ENCODE measurements around the gene CFAP74. TPM values are rescaled to one million over a fixed set of nuclear protein-coding genes. Genes with fewer than 3 reads are reported as not detected.

Gene CFAP74
- total RNA-seq, result not detected

GRCh38 chr1:2003541-2004131 is at the start of gene CFAP74:
CFAP74 (minus strand) TSS chr1:2003786; CDS start chr1:1990956, 12,830 bp downstream.
- no peak for DNase-seq

GRCh38 chr1:2053217-2053616 is 49.6 kb upstream of the CFAP74 start:
- no peak for DNase-seq

GRCh38 chr1:2052756-2053155 is 49.2 kb upstream of the CFAP74 start:
- no peak for DNase-seq

GRCh38 chr1:2052054-2052679 is 48.6 kb upstream of the CFAP74 start:
- DNase-seq, result no peak

- no peak for DNase-seq
Measured at GRCh38 chr1:2050793-2051682, 47.5 kb upstream of the CFAP74 start.

- no peak for DNase-seq
Measured at GRCh38 chr1:2050461-2050792, 46.8 kb upstream of the CFAP74 start.

- DNase-seq, result peak; percentile 89
Measured at GRCh38 chr1:2049718-2050431, 46.3 kb upstream of the CFAP74 start, which contains the start of gene PRKCZ. PRKCZ (plus strand) TSS chr1:2050411; CDS start chr1:2050631, 220 bp downstream.

GRCh38 chr1:2049225-2049717 is 45.7 kb upstream of the CFAP74 start:
- DNase-seq, result no peak

- no peak for DNase-seq
Measured at GRCh38 chr1:2047749-2048729, 44.5 kb upstream of the CFAP74 start.

- no peak for DNase-seq
Measured at GRCh38 chr1:2046953-2047748, 43.6 kb upstream of the CFAP74 start.

- DNase-seq, result no peak
Measured at GRCh38 chr1:2046174-2046917, 42.8 kb upstream of the CFAP74 start.

- no peak for DNase-seq
Measured at GRCh38 chr1:2045468-2046173, 42.0 kb upstream of the CFAP74 start.

GRCh38 chr1:2044510-2045319 is 41.1 kb upstream of the CFAP74 start:
- DNase-seq, result peak; percentile 70

- no peak for DNase-seq
Measured at GRCh38 chr1:2043886-2044285, 40.3 kb upstream of the CFAP74 start.

GRCh38 chr1:2042830-2043773 is 39.5 kb upstream of the CFAP74 start:
- no peak for DNase-seq

GRCh38 chr1:2041887-2042286 is 38.3 kb upstream of the CFAP74 start:
- no peak for DNase-seq

- DNase-seq, result no peak
Measured at GRCh38 chr1:2041305-2041704, 37.7 kb upstream of the CFAP74 start.

All from effector CD4-positive, alpha-beta T cell (primary cell).